HepG2 (cell line): ENCODE results near the gene MPIG6B. TPM values are rescaled to one million over a fixed set of nuclear protein-coding genes. Genes with fewer than 3 reads are reported as not detected.

Experiments
- GTF3A ChIP-seq: sonication (generic); formaldehyde crosslinking; conservative IDR thresholded peaks from 2 replicates; pipeline ENCODE4 v1.4.0; 2020; ENCODE audit warnings: mild to moderate bottlenecking, missing genetic modification reagents
- KLF15 ChIP-seq: sonication (generic); formaldehyde crosslinking; IDR thresholded peaks from 2 replicates; pipeline ENCODE4 v1.8.1; 2023; ENCODE audit warnings: borderline replicate concordance, mild to moderate bottlenecking, inconsistent platforms, missing genetic modification reagents, mixed read lengths
- MIER2 ChIP-seq: IDR thresholded peaks from 2 replicates; pipeline ENCODE4 v1.6.1; 2016; ENCODE audit warnings: missing biosample characterization, missing genetic modification reagents
- MTERF4 ChIP-seq: sonication (generic); formaldehyde crosslinking; IDR thresholded peaks from 2 replicates; pipeline ENCODE4 v1.8.0; 2023; ENCODE audit warnings: mild to moderate bottlenecking, missing genetic modification reagents
- RORA ChIP-seq: sonication (generic); formaldehyde crosslinking; IDR thresholded peaks from 2 replicates; pipeline ENCODE4 v1.5.0; 2020; ENCODE audit warnings: mild to moderate bottlenecking, missing genetic modification reagents, moderate library complexity
- SMAD9 ChIP-seq: sonication (generic); formaldehyde crosslinking; IDR thresholded peaks from 2 replicates; pipeline ENCODE4 v1.5.1; 2020; ENCODE audit warnings: mild to moderate bottlenecking, missing genetic modification reagents
- ZFP62 ChIP-seq: sonication (generic); formaldehyde crosslinking; IDR thresholded peaks from 2 replicates; pipeline ENCODE4 v1.4.0; 2020; ENCODE audit warnings: missing genetic modification reagents
- ZFY ChIP-seq: sonication (generic); formaldehyde crosslinking; IDR thresholded peaks from 2 replicates; pipeline ENCODE4 v1.4.0; 2020; ENCODE audit warnings: missing genetic modification reagents
- ZNF276 ChIP-seq: sonication (generic); formaldehyde crosslinking; IDR thresholded peaks from 2 replicates; pipeline ENCODE4 v1.4.0; 2020; ENCODE audit warnings: mild to moderate bottlenecking, low read depth, missing genetic modification reagents
- ZNF543 ChIP-seq: sonication (generic); formaldehyde crosslinking; IDR thresholded peaks from 2 replicates; pipeline ENCODE4 v1.4.0; 2020; ENCODE audit warnings: mild to moderate bottlenecking, missing genetic modification reagents
- ZNF670 ChIP-seq: sonication (generic); formaldehyde crosslinking; IDR thresholded peaks from 2 replicates; pipeline ENCODE4 v1.8.0; 2022; ENCODE audit warnings: mild to moderate bottlenecking, missing genetic modification reagents, borderline replicate concordance
- ZNF724P ChIP-seq: sonication (generic); formaldehyde crosslinking; IDR thresholded peaks from 2 replicates; pipeline ENCODE4 v1.8.0; 2022; ENCODE audit warnings: missing genetic modification reagents, borderline replicate concordance
- ZNF841 ChIP-seq: sonication (generic); formaldehyde crosslinking; IDR thresholded peaks from 2 replicates; pipeline ENCODE4 v1.8.1; 2023; ENCODE audit warnings: missing genetic modification reagents, borderline replicate concordance
- polyA plus RNA-seq, 8 experiments: library from polyadenylated mRNA; depleted of rRNA in 3 of 8; stranded (reverse) in 7 of 8; unstranded in 1 of 8; fragments of >200 nt; fragmentation: Illumina TruSeq in 4 of 8; extraction: Trizol in 4 of 8; gene quantifications; 2 replicates each; pipeline versions ENCODE4 v1.2.1 to v1.2.3, GENCODE V29; 2011 to 2016; ENCODE audit warnings: low read depth in 4 of 8, missing spikeins in 1 of 8, mixed read lengths in 1 of 8; ENCODE audit not compliant: insufficient read depth in 1 of 8
- total RNA-seq, 5 experiments: library from RNA; depleted of rRNA; stranded (reverse); fragments of >200 nt; fragmentation: Illumina TruSeq; extraction: Trizol; gene quantifications; 2 replicates each; pipeline ENCODE4 v1.2.3, GENCODE V29; 2016; ENCODE audit warnings: low read depth in 1 of 5
- TF ChIP-seq, protein P1 (sequence below): sonication (generic); formaldehyde crosslinking; IDR thresholded peaks from 2 replicates; pipeline ENCODE4 v1.5.0; 2020; ENCODE audit warnings: mild to moderate bottlenecking, missing genetic modification reagents, borderline replicate concordance
- TF ChIP-seq, protein P2 (sequence below): sonication (generic); formaldehyde crosslinking; IDR thresholded peaks from 2 replicates; pipeline ENCODE4 v1.5.0; 2020; ENCODE audit warnings: missing genetic modification reagents
- TF ChIP-seq, protein P3 (sequence below): sonication (generic); formaldehyde crosslinking; IDR thresholded peaks from 2 replicates; pipeline ENCODE4 v1.4.0; 2020; ENCODE audit warnings: missing genetic modification reagents

MPIG6B gene
- total and polyA plus RNA-seq, 2 of the 13 experiments (the other 11 are each of a cell fraction or from before 2014, with no cell fraction given): not detected

DNA sequence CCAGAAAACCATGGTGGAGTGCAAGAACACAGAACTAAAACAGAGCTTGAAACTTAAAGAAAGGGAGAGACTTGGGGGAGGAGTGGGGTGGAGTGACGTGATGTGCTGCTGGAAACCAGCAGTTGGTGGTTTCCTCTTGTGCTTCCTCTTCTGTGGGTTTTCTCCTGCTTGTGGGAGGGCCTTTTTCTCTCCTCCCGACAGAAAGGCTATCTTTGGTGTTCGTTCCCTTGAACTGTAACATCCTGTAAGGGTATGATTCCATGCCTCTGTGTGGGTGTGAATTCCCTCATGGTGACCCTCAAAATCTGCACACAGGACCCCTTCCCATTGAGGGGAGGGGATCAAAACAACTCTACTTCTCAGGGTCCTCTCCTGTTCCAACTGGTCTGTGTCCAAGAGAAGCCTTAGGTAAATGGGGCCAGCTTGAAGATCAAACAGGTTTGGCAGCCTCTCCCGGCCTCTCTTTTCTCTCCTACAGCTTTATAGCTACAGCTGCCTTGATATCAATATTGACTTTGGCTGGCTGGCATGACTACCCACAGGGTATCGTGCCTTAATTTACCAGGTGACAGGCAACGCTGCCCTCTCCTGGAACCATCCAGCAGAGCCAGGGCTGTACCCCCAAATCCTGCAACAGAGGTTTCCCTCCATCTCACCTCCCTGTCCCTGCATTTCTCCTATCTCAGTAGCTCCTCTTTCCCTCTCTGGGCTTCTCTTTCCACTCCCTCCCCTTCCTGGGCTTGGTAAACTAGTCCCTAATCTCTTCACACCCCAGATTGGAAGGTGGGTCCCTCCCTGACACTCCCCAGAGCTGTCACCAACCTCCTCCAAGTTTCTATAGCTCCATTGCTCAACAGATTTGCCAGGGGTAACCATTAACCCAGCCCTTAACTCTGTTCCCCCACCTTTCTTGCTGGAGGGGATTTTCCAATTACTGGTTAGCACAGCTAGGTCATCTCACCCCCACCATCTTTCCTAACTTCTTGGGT is 15.1 kb downstream of the MPIG6B start (continued):
- no peak for TF ChIP-seq KLF15
- TF ChIP-seq, protein P1, sequence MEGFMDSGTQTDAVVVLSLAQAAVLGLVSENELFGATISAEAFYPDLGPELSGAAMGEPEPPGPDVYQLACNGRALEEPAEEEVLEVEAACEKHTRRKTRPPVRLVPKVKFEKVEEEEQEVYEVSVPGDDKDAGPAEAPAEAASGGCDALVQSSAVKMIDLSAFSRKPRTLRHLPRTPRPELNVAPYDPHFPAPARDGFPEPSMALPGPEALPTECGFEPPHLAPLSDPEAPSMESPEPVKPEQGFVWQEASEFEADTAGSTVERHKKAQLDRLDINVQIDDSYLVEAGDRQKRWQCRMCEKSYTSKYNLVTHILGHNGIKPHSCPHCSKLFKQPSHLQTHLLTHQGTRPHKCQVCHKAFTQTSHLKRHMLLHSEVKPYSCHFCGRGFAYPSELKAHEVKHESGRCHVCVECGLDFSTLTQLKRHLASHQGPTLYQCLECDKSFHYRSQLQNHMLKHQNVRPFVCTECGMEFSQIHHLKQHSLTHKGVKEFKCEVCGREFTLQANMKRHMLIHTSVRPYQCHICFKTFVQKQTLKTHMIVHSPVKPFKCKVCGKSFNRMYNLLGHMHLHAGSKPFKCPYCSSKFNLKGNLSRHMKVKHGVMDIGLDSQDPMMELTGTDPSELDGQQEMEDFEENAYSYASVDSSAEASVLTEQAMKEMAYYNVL (CRISPR knock-in tag): 0 out of 2 replicates have a peak, but pooled peaks have one; percentile 60
- TF ChIP-seq ZFY (CRISPR knock-in tag): peak; percentile 38; the same call in 1 of the 2 replicates
- TF ChIP-seq, protein P2, sequence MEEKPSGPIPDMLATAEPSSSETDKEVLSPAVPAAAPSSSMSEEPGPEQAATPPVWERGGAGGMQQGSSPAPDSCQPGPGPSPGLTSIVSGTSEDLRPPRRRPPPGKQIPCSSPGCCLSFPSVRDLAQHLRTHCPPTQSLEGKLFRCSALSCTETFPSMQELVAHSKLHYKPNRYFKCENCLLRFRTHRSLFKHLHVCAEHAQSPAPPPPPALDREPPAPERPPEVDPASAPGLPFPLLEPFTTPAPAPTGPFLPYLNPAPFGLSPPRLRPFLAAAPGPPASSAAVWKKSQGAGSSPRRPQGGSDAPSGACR (CRISPR knock-in tag): peak; percentile 59; the same call in 1 of the 2 replicates
- peak; percentile 94; the same call in 1 of the 2 replicates for TF ChIP-seq ZNF543 (CRISPR knock-in tag)
- no peak for TF ChIP-seq MTERF4 (CRISPR knock-in tag)
- no peak for TF ChIP-seq ZFP62 (CRISPR knock-in tag)
- no peak for TF ChIP-seq ZNF276 (CRISPR knock-in tag)
- TF ChIP-seq GTF3A (CRISPR knock-in tag): no peak
- TF ChIP-seq, protein P3, sequence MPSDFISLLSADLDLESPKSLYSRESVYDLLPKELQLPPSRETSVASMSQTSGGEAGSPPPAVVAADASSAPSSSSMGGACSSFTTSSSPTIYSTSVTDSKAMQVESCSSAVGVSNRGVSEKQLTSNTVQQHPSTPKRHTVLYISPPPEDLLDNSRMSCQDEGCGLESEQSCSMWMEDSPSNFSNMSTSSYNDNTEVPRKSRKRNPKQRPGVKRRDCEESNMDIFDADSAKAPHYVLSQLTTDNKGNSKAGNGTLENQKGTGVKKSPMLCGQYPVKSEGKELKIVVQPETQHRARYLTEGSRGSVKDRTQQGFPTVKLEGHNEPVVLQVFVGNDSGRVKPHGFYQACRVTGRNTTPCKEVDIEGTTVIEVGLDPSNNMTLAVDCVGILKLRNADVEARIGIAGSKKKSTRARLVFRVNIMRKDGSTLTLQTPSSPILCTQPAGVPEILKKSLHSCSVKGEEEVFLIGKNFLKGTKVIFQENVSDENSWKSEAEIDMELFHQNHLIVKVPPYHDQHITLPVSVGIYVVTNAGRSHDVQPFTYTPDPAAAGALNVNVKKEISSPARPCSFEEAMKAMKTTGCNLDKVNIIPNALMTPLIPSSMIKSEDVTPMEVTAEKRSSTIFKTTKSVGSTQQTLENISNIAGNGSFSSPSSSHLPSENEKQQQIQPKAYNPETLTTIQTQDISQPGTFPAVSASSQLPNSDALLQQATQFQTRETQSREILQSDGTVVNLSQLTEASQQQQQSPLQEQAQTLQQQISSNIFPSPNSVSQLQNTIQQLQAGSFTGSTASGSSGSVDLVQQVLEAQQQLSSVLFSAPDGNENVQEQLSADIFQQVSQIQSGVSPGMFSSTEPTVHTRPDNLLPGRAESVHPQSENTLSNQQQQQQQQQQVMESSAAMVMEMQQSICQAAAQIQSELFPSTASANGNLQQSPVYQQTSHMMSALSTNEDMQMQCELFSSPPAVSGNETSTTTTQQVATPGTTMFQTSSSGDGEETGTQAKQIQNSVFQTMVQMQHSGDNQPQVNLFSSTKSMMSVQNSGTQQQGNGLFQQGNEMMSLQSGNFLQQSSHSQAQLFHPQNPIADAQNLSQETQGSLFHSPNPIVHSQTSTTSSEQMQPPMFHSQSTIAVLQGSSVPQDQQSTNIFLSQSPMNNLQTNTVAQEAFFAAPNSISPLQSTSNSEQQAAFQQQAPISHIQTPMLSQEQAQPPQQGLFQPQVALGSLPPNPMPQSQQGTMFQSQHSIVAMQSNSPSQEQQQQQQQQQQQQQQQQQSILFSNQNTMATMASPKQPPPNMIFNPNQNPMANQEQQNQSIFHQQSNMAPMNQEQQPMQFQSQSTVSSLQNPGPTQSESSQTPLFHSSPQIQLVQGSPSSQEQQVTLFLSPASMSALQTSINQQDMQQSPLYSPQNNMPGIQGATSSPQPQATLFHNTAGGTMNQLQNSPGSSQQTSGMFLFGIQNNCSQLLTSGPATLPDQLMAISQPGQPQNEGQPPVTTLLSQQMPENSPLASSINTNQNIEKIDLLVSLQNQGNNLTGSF: no peak
- TF ChIP-seq ZNF724P (CRISPR knock-in tag): 0 out of 2 replicates have a peak, but pooled peaks have one; percentile 18
- TF ChIP-seq SMAD9: no peak
- no peak for TF ChIP-seq ZNF841 (CRISPR knock-in tag)
- peak; percentile 49 for TF ChIP-seq MIER2 (CRISPR knock-in tag)
- no peak for TF ChIP-seq ZNF670
- no peak for TF ChIP-seq RORA (CRISPR knock-in tag)
